GM19463 (cell line): ENCODE results near the gene SLC25A38.
"Not testable (repeated sequence)": the region's sequence is repeated elsewhere in the genome, so short reads cannot be mapped to it uniquely, and the experiment has no call there.

ENCODE experiments used
- ATAC-seq: cut with Tn5 transposase; IDR thresholded peaks from one replicate; pipeline ENCODE4 v1.9.1; 2021; ENCODE audit warnings: mild to moderate bottlenecking, moderate library complexity; ENCODE audit not compliant: unreplicated experiment

Gene SLC25A38

GRCh38 chr3:39407259-39407629, 24.1 kb downstream of the SLC25A38 start:
- ATAC-seq, result no peak

- ATAC-seq, result no peak
Observed at GRCh38 chr3:39407773-39408492, 24.8 kb downstream of the SLC25A38 start.

GRCh38 chr3:39408493-39409372, 25.6 kb downstream of the SLC25A38 start:
- ATAC-seq, result no peak

- ATAC-seq, result no peak
Observed at GRCh38 chr3:39409514-39410136, 26.5 kb downstream of the SLC25A38 start.

- no peak for ATAC-seq
Observed at GRCh38 chr3:39410893-39411292, 27.7 kb downstream of the SLC25A38 start.

- ATAC-seq, result no peak
Observed at GRCh38 chr3:39412668-39413260, 29.6 kb downstream of the SLC25A38 start.

GRCh38 chr3:39413691-39414420, 30.7 kb downstream of the SLC25A38 start:
- no peak for ATAC-seq

- ATAC-seq, result no peak
Observed at GRCh38 chr3:39414421-39414907, 31.3 kb downstream of the SLC25A38 start.

GRCh38 chr3:39415302-39415701, 32.1 kb downstream of the SLC25A38 start:
- not testable (repeated sequence) for ATAC-seq

GRCh38 chr3:39415983-39416382, 32.8 kb downstream of the SLC25A38 start:
- no peak for ATAC-seq

GRCh38 chr3:39416998-39417397, 33.8 kb downstream of the SLC25A38 start:
- not testable (repeated sequence) for ATAC-seq

- not testable (repeated sequence) for ATAC-seq
Observed at GRCh38 chr3:39418556-39419225, 35.5 kb downstream of the SLC25A38 start.

GRCh38 chr3:39419742-39420315, 36.7 kb downstream of the SLC25A38 start:
- no peak for ATAC-seq

GRCh38 chr3:39420543-39420942, 37.4 kb downstream of the SLC25A38 start:
- no peak for ATAC-seq

GRCh38 chr3:39423436-39423970, 40.3 kb downstream of the SLC25A38 start:
- ATAC-seq, result no peak

GRCh38 chr3:39426312-39426711, 43.1 kb downstream of the SLC25A38 start:
- ATAC-seq, result no peak

- ATAC-seq, result no peak
Observed at GRCh38 chr3:39427506-39427905, 44.3 kb downstream of the SLC25A38 start.

- ATAC-seq, result no peak
Observed at GRCh38 chr3:39428745-39429201, 45.6 kb downstream of the SLC25A38 start.

GRCh38 chr3:39429466-39429865, 46.3 kb downstream of the SLC25A38 start:
- ATAC-seq, result no peak
